MCF 10A (cell line): ENCODE results near the gene AZIN2. TPM values are rescaled to one million over a fixed set of nuclear protein-coding genes. Genes with fewer than 3 reads are reported as not detected.

Experiments
- BruUV-seq: library from RNA; stranded (reverse); fragments of 400-500 nt; replicated peaks from 2 replicates; lab custom pipeline; 2021; lab: Mats Ljungman, UMichigan
- CTCF ChIA-PET: fragments of 300-600 bp; sonication (Branson Sonifier 250); formaldehyde crosslinking; extraction: SDS; loops from one replicate; lab custom pipeline; 2021; ENCODE audit warnings: antibody characterized with exemption, inconsistent platforms; lab: Yijun Ruan, JAX
- POLR2A ChIA-PET: fragments of 300-600, 350-650 bp; sonication (Branson Sonifier 250); formaldehyde crosslinking; extraction: SDS; loops from one replicate; lab custom pipeline; 2020; ENCODE audit warnings: antibody characterized with exemption, inconsistent platforms; lab: Yijun Ruan, JAX
- DNase-seq: peaks from one replicate; pipeline ENCODE4 v3.0.0-alpha.2; 2018; ENCODE audit not compliant: unreplicated experiment
- H3K27ac Mint-ChIP-seq: one replicate; pipeline ENCODE4 v1.8.0; 2022; ENCODE audit warnings: mild to moderate bottlenecking, low read depth, mixed read lengths; ENCODE audit not compliant: unreplicated experiment
- H3K27me3 Mint-ChIP-seq: one replicate; pipeline ENCODE4 v1.8.0; 2022; ENCODE audit warnings: mixed read lengths; ENCODE audit not compliant: insufficient read depth, unreplicated experiment
- H3K36me3 Mint-ChIP-seq: one replicate; pipeline ENCODE4 v1.8.0; 2022; ENCODE audit warnings: mild to moderate bottlenecking, moderate library complexity, mixed read lengths; ENCODE audit not compliant: insufficient read depth, unreplicated experiment
- H3K4me1 Mint-ChIP-seq: one replicate; pipeline ENCODE4 v1.8.0; 2022; ENCODE audit warnings: mixed read lengths; ENCODE audit not compliant: insufficient read depth, unreplicated experiment
- H3K4me3 Mint-ChIP-seq: one replicate; pipeline ENCODE4 v1.8.0; 2022; ENCODE audit warnings: mild to moderate bottlenecking, moderate library complexity, mixed read lengths; ENCODE audit not compliant: unreplicated experiment
- H3K9me3 Mint-ChIP-seq: one replicate; pipeline ENCODE4 v1.8.0; 2022; ENCODE audit warnings: mixed read lengths; ENCODE audit not compliant: unreplicated experiment
- intact Hi-C: fragments of 100-400 bp; cut with micrococcal nuclease; formaldehyde crosslinking; loops from 2 replicates; pipeline ENCODE4 v1.14.1; 2022
- total RNA-seq: library from RNA; stranded (reverse); gene quantifications from 2 replicates; pipeline ENCODE4 v1.2.3, GENCODE V29; 2022
- TF ChIP-seq, protein P1 (sequence below): fragments of 200-600 bp; IDR thresholded peaks from one replicate; pipeline ENCODE4 v1.8.0; 2022; ENCODE audit warnings: antibody characterized with exemption, mild to moderate bottlenecking; ENCODE audit not compliant: unreplicated experiment

Gene AZIN2
- total RNA-seq, 1 experiment from 2014 or later, result 1.6 TPM

DNA sequence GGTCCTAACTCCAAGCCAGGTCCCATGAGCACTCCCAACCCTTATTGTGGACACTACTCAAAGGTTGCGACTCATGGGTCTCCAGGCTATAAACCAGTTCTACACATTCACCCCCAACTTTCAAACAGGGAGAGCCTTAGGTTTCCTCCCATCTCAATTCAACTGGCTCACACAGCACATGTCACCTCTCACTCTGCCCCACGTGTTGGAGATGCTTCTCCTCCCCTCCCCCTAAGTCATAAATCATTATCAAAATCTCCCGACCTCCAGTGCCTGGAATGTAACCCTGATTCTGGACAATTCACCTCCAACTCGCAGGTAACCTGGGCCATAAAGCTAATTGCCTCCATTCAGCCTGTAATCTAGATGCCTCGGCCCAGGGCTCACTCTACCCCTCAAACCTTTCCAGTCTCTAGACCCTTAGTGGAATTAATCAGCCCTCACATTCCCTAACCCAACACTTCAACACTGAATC lies 44.9 kb upstream of the AZIN2 start:
- DNase-seq, result peak; percentile 48
- Mint-ChIP-seq H3K27me3 (no peaks in the 10 kb centered on the region), H3K4me3 (peak overlapping the region; percentile 98), H3K27ac (peak overlapping the region; percentile 95), H3K9me3 (no peaks in the 10 kb centered on the region), H3K4me1 (peaks cover 34% of the 10 kb centered on the region), H3K36me3 (peaks cover 31% of the 10 kb centered on the region)
- intact Hi-C loops, result loop anchor here (2.0 to 5.0 kb wide), 2 partner anchors 15 to 46 kb away; partner anchors contain the start of gene AZIN2
- ChIA-PET POLR2A (interaction anchor here (0.9 to 4.8 kb wide), 13 partner anchors 10 to 102 kb away, joined by 3 to 31 read pairs (median 5); partner anchors contain the start of genes AZIN2 and RNF19B), CTCF (interaction anchor here (1.5 to 1.9 kb wide), 3 partner anchors 11 to 29 kb away, joined by 6 to 8 read pairs (median 7); no protein-coding TSS in a partner anchor)
- TF ChIP-seq, protein P1, sequence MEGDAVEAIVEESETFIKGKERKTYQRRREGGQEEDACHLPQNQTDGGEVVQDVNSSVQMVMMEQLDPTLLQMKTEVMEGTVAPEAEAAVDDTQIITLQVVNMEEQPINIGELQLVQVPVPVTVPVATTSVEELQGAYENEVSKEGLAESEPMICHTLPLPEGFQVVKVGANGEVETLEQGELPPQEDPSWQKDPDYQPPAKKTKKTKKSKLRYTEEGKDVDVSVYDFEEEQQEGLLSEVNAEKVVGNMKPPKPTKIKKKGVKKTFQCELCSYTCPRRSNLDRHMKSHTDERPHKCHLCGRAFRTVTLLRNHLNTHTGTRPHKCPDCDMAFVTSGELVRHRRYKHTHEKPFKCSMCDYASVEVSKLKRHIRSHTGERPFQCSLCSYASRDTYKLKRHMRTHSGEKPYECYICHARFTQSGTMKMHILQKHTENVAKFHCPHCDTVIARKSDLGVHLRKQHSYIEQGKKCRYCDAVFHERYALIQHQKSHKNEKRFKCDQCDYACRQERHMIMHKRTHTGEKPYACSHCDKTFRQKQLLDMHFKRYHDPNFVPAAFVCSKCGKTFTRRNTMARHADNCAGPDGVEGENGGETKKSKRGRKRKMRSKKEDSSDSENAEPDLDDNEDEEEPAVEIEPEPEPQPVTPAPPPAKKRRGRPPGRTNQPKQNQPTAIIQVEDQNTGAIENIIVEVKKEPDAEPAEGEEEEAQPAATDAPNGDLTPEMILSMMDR, result no peak
- TSS peak; percentile 57 for BruUV-seq

DNA sequence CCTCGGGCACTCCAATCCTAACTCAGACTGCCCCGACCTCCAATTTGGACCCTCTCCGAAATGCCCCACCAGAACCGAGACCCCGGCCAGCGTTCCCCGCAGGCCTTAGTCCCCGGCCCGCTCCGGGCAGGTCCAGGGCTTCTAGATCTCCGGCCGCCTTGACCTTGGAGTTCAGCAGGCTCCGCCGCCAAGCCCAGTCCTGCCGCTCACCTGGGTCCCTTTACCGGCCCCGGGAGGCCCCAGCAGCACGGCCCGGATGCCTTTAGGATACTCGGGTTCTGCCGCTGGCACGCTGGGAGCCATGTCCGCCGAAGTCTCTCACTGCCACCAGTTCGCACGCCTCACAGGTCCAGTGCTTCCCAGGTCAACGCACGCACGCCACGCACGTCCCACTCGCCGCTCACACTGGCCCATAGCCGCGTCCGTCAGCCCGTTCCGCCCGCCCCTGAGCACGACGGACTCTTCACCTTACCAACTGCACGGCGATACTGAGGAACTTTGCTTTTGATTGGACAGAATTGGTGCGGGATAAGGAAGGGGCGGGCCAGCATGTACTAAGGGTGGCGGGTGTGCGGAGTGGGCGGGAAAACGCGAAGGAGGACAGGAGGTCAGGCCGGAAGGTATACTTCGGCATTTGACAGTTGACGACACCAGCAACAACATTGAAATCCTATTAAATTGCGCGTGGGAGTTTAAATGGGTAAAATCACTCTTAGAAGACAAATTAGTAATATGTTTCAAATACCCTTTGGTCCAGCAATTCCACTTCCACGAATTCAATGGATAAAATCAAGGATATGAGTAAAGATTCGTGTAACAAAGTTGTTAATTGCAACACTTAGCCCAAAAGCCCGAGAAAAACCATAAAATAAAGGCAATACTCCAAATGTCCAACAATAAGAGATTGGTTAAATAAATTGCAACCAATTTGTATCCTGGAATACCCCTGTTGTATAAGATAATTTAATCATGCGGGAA lies 44.1 kb upstream of the AZIN2 start, which contains the start of gene AK2:
Gene AK2 (minus strand): TSS at position 358 of the 978 bp plus-strand sequence. CDS start 55 bp downstream, at position 303.
- H3K36me3 Mint-ChIP-seq, result peaks cover 27% of the 10 kb centered on the region
- CTCF ChIA-PET, result interaction anchor here (1.9 kb wide), 1 partner anchor 30 kb away, joined by 7 read pairs; no protein-coding TSS in a partner anchor
- DNase-seq, result peak; percentile 99
- H3K4me1 Mint-ChIP-seq, result peaks cover 26% of the 10 kb centered on the region
- peak within 1 kb of the TSS; percentile 98 for H3K4me3 Mint-ChIP-seq
- TSS peak; percentile 81 for BruUV-seq
- H3K27ac Mint-ChIP-seq, result peak within 1 kb of the TSS; percentile 95
- TF ChIP-seq, protein P1, result no peak
- intact Hi-C loops, result loop anchor here (2.0 to 5.0 kb wide), 2 partner anchors 14 to 45 kb away; partner anchors contain the start of gene AZIN2
- no peaks in the 10 kb centered on the region for H3K9me3 Mint-ChIP-seq
- POLR2A ChIA-PET, result interaction anchor here (0.6 to 4.8 kb wide), 6 partner anchors 7 to 72 kb away, joined by 4 to 31 read pairs (median 12); partner anchors contain the start of gene RNF19B
- H3K27me3 Mint-ChIP-seq, result no peaks in the 10 kb centered on the region

DNA sequence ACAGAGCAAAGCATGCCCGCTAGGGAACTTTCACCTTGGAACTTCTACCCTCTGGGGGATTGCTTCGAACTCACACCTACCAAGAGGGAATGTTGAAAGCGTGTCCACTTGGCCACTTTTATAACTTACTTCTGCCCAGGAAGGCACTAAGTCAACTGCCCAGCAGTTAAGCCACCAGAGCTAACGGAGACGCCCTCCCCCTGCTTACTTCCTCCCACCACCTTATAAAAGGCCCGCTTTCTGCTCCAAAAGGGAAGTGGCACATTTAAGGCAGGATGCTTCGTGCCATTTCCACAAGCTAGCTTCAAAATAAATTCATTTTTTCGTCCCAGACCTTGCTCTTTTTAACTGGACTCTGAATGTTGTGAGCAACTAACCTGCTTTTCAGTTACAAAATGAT lies 41.1 kb upstream of the AZIN2 start:
- Mint-ChIP-seq H3K9me3 (no peaks in the 10 kb centered on the region), H3K27me3 (no peaks in the 10 kb centered on the region), H3K36me3 (peaks cover 11% of the 10 kb centered on the region), H3K4me1 (peaks cover 12% of the 10 kb centered on the region), H3K27ac (no peak overlapping the region), H3K4me3 (no peak overlapping the region)
- CTCF ChIA-PET, result interaction anchor here (0.6 kb wide), 1 partner anchor 16 kb away, joined by 3 read pairs; no protein-coding TSS in a partner anchor
- POLR2A ChIA-PET, result interaction anchor here (0.6 kb wide), 1 partner anchor 59 kb away, joined by 3 read pairs; no protein-coding TSS in a partner anchor
- BruUV-seq, result no TSS peak
- intact Hi-C loops, result loop anchor here (5.0 kb wide), 1 partner anchor 42 kb away; the partner anchor contains the start of gene AZIN2
- DNase-seq, result no peak
- TF ChIP-seq, protein P1, result no peak
